Neural cell (in vitro differentiated cells): ENCODE results near the gene CHST8.

Experiments used
- CTCF ChIP-seq: fragments of 450-650 bp; IDR thresholded peaks from 2 replicates; pipeline ENCODE4 v1.5.1; 2014; ENCODE audit warnings: antibody characterized with exemption, mild to moderate bottlenecking, moderate library complexity; ENCODE audit not compliant: poor library complexity, severe bottlenecking
- EZH2 ChIP-seq: fragments of 200-600, 300-800 bp; shearing (Covaris generic), sonication (generic); IDR thresholded peaks from 2 replicates; pipeline ENCODE4 v1.6.1; 2014; ENCODE audit warnings: antibody characterized with exemption, low read length, borderline replicate concordance, mild to moderate bottlenecking; ENCODE audit not compliant: insufficient read depth, poor library complexity, severe bottlenecking

- TF ChIP-seq CTCF, result no peak
- no peak for TF ChIP-seq EZH2
These were observed 155.6 kb downstream of the CHST8 start for GRCh38 chr19:33777351-33777750.
